ENCODE data around the gene EPHB2. TPM values are rescaled to one million over a fixed set of nuclear protein-coding genes. Genes with fewer than 3 reads are reported as not detected.
"Not testable (repeated sequence)": the region's sequence is repeated elsewhere in the genome, so short reads cannot be mapped to it uniquely, and the experiment has no call there.

Gene EPHB2
- total and polyA plus RNA-seq, 9 donors = 2.5 to 55.1 (median 15.1) TPM

GRCh38 chr1:22699681-22700520, 10.7 kb upstream of the EPHB2 start:
- no peaks in the 10 kb centered on the region for H3K4me1 ChIP-seq (ENCODE audit: insufficient read depth)
- H3K27me3 ChIP-seq = no peaks in the 10 kb centered on the region
- H3K27ac ChIP-seq = no peak overlapping the region
- intact Hi-C loops (cut with DNase I) = loop anchor here in 3 of 4 donors (2.0 to 10.0 kb wide), 4 partner anchors 162 to 265 kb away; no protein-coding TSS in a partner anchor
- WGBS, 3 donors = 63 to 71% (median 69%) methylated on average over 14 of the region's 14 CpGs
- H3K4me3 ChIP-seq = no peak overlapping the region
- TF ChIP-seq POLR2A (IDR thresholded peaks at IDR 0.05) (no peak), CTCF (IDR thresholded peaks at IDR 0.05) (no peak), EP300 (IDR thresholded peaks at IDR 0.05) (no peak)
- no peaks in the 10 kb centered on the region for H3K9me3 ChIP-seq
- no peak for DNase-seq
- no peaks in the 10 kb centered on the region for H3K36me3 ChIP-seq

- H3K27ac ChIP-seq = no peak overlapping the region
- 62 to 66% (median 66%) methylated on average over 12 of the region's 12 CpGs for WGBS, 3 donors
- TF ChIP-seq EP300 (IDR thresholded peaks at IDR 0.05) (no peak), CTCF (IDR thresholded peaks at IDR 0.05) (no peak), POLR2A (IDR thresholded peaks at IDR 0.05) (no peak)
- H3K36me3 ChIP-seq = no peaks in the 10 kb centered on the region
- H3K4me3 ChIP-seq = no peak overlapping the region
- no peaks in the 10 kb centered on the region for H3K27me3 ChIP-seq
- H3K4me1 ChIP-seq (ENCODE audit: insufficient read depth) = no peaks in the 10 kb centered on the region
- intact Hi-C loops (cut with DNase I) = loop anchor here in 3 of 4 donors (5.0 to 10.0 kb wide), 3 partner anchors 160 to 262 kb away; no protein-coding TSS in a partner anchor
- no peaks in the 10 kb centered on the region for H3K9me3 ChIP-seq
- no peak for DNase-seq
These were observed 8.1 kb upstream of the EPHB2 start for GRCh38 chr1:22702296-22703085.

GRCh38 chr1:22704440-22705067, 6.1 kb upstream of the EPHB2 start:
- Histone ChIP-seq H3K36me3 (no peaks in the 10 kb centered on the region), H3K4me1 (ENCODE audit: insufficient read depth) (peaks cover under 1% of the 10 kb centered on the region), H3K27ac (no peak overlapping the region), H3K4me3 (no peak overlapping the region), H3K27me3 (no peaks in the 10 kb centered on the region), H3K9me3 (no peaks in the 10 kb centered on the region)
- WGBS, 3 donors = 74 to 88% (median 85%) methylated on average over 2 of the region's 2 CpGs
- peak; percentile 81 to 92 (median 86) for DNase-seq
- intact Hi-C loops (cut with DNase I) = loop anchor here in 3 of 4 donors (2.0 to 10.0 kb wide), 4 partner anchors 156 to 260 kb away; no protein-coding TSS in a partner anchor
- TF ChIP-seq EP300 (IDR thresholded peaks at IDR 0.05) (no peak), POLR2A (IDR thresholded peaks at IDR 0.05) (no peak), CTCF (IDR thresholded peaks at IDR 0.05) (peak; percentile 88 to 93 (median 93))

GRCh38 chr1:22705586-22705985, 5.1 kb upstream of the EPHB2 start:
- Histone ChIP-seq H3K36me3 (no peaks in the 10 kb centered on the region), H3K9me3 (no peaks in the 10 kb centered on the region), H3K27me3 (no peaks in the 10 kb centered on the region), H3K4me1 (ENCODE audit: insufficient read depth) (peaks cover 5% of the 10 kb centered on the region), H3K27ac (no peak overlapping the region), H3K4me3 (no peak overlapping the region)
- TF ChIP-seq CTCF (IDR thresholded peaks at IDR 0.05) = no peak
- TF ChIP-seq EP300 (IDR thresholded peaks at IDR 0.05) = no peak
- TF ChIP-seq POLR2A (IDR thresholded peaks at IDR 0.05) = no peak
- DNase-seq = no peak
- intact Hi-C loops (cut with DNase I) = loop anchor here in 2 of 4 donors (2.0 to 10.0 kb wide), 3 partner anchors 155 to 259 kb away; no protein-coding TSS in a partner anchor

GRCh38 chr1:22706100-22706499, 4.5 kb upstream of the EPHB2 start:
- not testable (repeated sequence) for H3K36me3 ChIP-seq; H3K9me3 ChIP-seq; H3K27me3 ChIP-seq; H3K4me1 ChIP-seq (ENCODE audit: insufficient read depth); DNase-seq; H3K4me3 ChIP-seq; H3K27ac ChIP-seq
- WGBS, 3 donors = 87 to 95% (median 94%) methylated on average over 4 of the region's 4 CpGs
- intact Hi-C loops (cut with DNase I) = loop anchor here in 2 of 4 donors (5.0 to 10.0 kb wide), 2 partner anchors 156 to 259 kb away; no protein-coding TSS in a partner anchor
